ENCODE results near the gene HECW1. TPM values are rescaled to one million over a fixed set of nuclear protein-coding genes. Genes with fewer than 3 reads are reported as not detected.

The HECW1 gene
- total and polyA plus RNA-seq, 2 experiments from 2014 or later, result 11.0 to 21.8 TPM

DNA sequence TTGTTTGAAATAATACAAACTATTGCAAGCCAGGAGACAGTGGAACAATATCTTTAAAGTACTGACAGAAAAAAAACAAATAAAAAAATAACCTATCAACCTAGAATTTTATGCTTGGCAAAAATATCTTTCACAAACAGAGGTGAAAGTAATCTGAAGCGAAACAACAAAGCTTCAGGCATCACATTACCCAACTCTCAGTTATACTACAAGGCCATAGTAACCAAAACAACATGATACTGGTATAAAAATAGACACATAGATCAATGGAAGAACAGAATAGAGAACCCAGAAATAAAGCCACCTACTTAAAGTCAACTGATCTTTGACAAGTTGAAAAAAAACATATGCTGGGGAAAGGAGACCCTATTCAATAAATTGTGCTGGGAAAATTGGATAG, 26.5 kb upstream of the HECW1 start:
- H3K36me3 Mint-ChIP-seq (ENCODE audit: low read depth), result peaks cover 3% of the 10 kb centered on the region; the same call in 1 of the 3 replicates
- peaks cover 4% of the 10 kb centered on the region; the same call in 1 of the 2 replicates for H3K4me1 ChIP-seq (ENCODE audit: insufficient read depth)

More for the DNA sequence above, 26.5 kb upstream of the HECW1 start:
- no peaks in the 10 kb centered on the region for H3K9me3 Mint-ChIP-seq
- no peak for ATAC-seq
- no peaks in the 10 kb centered on the region for H3K27me3 ChIP-seq (ENCODE audit: insufficient read depth)
- no peaks in the 10 kb centered on the region for H4K20me1 ChIP-seq (replicated peaks; ENCODE audit: insufficient read depth)
- H3F3A ChIP-seq (replicated peaks; ENCODE audit: low read depth), result no peaks in the 10 kb centered on the region
- H3K4me2 ChIP-seq, result no peak overlapping the region
- H3K27ac ChIP-seq (ENCODE audit: low read depth), result no peak overlapping the region
- H3K27me3 Mint-ChIP-seq (ENCODE audit: insufficient read depth, low read depth, poor library complexity), result no peaks in the 10 kb centered on the region
- H3K79me2 ChIP-seq (replicated peaks; ENCODE audit: insufficient read depth), result no peaks in the 10 kb centered on the region
- H3K4me3 ChIP-seq, result no peak overlapping the region
- H3K27ac Mint-ChIP-seq, result no peak overlapping the region
- no peak overlapping the region for H3K4me3 Mint-ChIP-seq
- no peak for TF ChIP-seq STAT1 (IDR thresholded peaks at IDR 0.05; ENCODE audit: unreplicated experiment)
- TF ChIP-seq CREB1 (CRISPR knock-in tag; IDR thresholded peaks at IDR 0.05; ENCODE audit: low read depth), result no peak
- TF ChIP-seq EZH2phosphoT487 (IDR thresholded peaks at IDR 0.05; ENCODE audit: unreplicated experiment), result no peak
- TF ChIP-seq, protein P1, sequence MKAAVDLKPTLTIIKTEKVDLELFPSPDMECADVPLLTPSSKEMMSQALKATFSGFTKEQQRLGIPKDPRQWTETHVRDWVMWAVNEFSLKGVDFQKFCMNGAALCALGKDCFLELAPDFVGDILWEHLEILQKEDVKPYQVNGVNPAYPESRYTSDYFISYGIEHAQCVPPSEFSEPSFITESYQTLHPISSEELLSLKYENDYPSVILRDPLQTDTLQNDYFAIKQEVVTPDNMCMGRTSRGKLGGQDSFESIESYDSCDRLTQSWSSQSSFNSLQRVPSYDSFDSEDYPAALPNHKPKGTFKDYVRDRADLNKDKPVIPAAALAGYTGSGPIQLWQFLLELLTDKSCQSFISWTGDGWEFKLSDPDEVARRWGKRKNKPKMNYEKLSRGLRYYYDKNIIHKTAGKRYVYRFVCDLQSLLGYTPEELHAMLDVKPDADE (IDR thresholded peaks at IDR 0.05), result no peak
- no peak for TF ChIP-seq ZNF114 (CRISPR knock-in tag; IDR thresholded peaks at IDR 0.05)
- no peak for TF ChIP-seq POLR2AphosphoS5 (IDR thresholded peaks at IDR 0.05; ENCODE audit: low read depth)
- TF ChIP-seq ZNF331 (CRISPR knock-in tag; IDR thresholded peaks at IDR 0.05; ENCODE audit: low read depth), result no peak
- TF ChIP-seq, protein P2, sequence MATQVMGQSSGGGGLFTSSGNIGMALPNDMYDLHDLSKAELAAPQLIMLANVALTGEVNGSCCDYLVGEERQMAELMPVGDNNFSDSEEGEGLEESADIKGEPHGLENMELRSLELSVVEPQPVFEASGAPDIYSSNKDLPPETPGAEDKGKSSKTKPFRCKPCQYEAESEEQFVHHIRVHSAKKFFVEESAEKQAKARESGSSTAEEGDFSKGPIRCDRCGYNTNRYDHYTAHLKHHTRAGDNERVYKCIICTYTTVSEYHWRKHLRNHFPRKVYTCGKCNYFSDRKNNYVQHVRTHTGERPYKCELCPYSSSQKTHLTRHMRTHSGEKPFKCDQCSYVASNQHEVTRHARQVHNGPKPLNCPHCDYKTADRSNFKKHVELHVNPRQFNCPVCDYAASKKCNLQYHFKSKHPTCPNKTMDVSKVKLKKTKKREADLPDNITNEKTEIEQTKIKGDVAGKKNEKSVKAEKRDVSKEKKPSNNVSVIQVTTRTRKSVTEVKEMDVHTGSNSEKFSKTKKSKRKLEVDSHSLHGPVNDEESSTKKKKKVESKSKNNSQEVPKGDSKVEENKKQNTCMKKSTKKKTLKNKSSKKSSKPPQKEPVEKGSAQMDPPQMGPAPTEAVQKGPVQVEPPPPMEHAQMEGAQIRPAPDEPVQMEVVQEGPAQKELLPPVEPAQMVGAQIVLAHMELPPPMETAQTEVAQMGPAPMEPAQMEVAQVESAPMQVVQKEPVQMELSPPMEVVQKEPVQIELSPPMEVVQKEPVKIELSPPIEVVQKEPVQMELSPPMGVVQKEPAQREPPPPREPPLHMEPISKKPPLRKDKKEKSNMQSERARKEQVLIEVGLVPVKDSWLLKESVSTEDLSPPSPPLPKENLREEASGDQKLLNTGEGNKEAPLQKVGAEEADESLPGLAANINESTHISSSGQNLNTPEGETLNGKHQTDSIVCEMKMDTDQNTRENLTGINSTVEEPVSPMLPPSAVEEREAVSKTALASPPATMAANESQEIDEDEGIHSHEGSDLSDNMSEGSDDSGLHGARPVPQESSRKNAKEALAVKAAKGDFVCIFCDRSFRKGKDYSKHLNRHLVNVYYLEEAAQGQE (IDR thresholded peaks at IDR 0.05; ENCODE audit: unreplicated experiment), result no peak
- TF ChIP-seq EZH2 (IDR thresholded peaks at IDR 0.05; ENCODE audit: low read depth, unreplicated experiment), result no peak
- no peak for TF ChIP-seq JUNB (IDR thresholded peaks at IDR 0.05; ENCODE audit: unreplicated experiment)
- TF ChIP-seq, protein P3, sequence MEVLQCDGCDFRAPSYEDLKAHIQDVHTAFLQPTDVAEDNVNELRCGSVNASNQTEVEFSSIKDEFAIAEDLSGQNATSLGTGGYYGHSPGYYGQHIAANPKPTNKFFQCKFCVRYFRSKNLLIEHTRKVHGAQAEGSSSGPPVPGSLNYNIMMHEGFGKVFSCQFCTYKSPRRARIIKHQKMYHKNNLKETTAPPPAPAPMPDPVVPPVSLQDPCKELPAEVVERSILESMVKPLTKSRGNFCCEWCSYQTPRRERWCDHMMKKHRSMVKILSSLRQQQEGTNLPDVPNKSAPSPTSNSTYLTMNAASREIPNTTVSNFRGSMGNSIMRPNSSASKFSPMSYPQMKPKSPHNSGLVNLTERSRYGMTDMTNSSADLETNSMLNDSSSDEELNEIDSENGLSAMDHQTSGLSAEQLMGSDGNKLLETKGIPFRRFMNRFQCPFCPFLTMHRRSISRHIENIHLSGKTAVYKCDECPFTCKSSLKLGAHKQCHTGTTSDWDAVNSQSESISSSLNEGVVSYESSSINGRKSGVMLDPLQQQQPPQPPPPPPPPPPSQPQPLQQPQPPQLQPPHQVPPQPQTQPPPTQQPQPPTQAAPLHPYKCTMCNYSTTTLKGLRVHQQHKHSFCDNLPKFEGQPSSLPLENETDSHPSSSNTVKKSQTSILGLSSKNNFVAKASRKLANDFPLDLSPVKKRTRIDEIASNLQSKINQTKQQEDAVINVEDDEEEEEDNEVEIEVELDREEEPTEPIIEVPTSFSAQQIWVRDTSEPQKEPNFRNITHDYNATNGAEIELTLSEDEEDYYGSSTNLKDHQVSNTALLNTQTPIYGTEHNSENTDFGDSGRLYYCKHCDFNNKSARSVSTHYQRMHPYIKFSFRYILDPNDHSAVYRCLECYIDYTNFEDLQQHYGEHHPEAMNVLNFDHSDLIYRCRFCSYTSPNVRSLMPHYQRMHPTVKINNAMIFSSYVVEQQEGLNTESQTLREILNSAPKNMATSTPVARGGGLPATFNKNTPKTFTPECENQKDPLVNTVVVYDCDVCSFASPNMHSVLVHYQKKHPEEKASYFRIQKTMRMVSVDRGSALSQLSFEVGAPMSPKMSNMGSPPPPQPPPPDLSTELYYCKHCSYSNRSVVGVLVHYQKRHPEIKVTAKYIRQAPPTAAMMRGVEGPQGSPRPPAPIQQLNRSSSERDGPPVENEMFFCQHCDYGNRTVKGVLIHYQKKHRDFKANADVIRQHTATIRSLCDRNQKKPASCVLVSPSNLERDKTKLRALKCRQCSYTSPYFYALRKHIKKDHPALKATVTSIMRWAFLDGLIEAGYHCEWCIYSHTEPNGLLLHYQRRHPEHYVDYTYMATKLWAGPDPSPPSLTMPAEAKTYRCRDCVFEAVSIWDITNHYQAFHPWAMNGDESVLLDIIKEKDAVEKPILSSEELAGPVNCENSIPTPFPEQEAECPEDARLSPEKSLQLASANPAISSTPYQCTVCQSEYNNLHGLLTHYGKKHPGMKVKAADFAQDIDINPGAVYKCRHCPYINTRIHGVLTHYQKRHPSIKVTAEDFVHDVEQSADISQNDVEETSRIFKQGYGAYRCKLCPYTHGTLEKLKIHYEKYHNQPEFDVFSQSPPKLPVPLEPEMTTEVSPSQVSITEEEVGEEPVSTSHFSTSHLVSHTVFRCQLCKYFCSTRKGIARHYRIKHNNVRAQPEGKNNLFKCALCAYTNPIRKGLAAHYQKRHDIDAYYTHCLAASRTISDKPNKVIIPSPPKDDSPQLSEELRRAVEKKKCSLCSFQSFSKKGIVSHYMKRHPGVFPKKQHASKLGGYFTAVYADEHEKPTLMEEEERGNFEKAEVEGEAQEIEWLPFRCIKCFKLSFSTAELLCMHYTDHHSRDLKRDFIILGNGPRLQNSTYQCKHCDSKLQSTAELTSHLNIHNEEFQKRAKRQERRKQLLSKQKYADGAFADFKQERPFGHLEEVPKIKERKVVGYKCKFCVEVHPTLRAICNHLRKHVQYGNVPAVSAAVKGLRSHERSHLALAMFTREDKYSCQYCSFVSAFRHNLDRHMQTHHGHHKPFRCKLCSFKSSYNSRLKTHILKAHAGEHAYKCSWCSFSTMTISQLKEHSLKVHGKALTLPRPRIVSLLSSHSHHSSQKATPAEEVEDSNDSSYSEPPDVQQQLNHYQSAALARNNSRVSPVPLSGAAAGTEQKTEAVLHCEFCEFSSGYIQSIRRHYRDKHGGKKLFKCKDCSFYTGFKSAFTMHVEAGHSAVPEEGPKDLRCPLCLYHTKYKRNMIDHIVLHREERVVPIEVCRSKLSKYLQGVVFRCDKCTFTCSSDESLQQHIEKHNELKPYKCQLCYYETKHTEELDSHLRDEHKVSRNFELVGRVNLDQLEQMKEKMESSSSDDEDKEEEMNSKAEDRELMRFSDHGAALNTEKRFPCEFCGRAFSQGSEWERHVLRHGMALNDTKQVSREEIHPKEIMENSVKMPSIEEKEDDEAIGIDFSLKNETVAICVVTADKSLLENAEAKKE (CRISPR knock-in tag; IDR thresholded peaks at IDR 0.05), result no peak
- TF ChIP-seq, protein P4, sequence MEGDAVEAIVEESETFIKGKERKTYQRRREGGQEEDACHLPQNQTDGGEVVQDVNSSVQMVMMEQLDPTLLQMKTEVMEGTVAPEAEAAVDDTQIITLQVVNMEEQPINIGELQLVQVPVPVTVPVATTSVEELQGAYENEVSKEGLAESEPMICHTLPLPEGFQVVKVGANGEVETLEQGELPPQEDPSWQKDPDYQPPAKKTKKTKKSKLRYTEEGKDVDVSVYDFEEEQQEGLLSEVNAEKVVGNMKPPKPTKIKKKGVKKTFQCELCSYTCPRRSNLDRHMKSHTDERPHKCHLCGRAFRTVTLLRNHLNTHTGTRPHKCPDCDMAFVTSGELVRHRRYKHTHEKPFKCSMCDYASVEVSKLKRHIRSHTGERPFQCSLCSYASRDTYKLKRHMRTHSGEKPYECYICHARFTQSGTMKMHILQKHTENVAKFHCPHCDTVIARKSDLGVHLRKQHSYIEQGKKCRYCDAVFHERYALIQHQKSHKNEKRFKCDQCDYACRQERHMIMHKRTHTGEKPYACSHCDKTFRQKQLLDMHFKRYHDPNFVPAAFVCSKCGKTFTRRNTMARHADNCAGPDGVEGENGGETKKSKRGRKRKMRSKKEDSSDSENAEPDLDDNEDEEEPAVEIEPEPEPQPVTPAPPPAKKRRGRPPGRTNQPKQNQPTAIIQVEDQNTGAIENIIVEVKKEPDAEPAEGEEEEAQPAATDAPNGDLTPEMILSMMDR (conservative IDR thresholded peaks at IDR 0.05; ENCODE audit: low read depth in 2 of 2), result no peak
- no peak for DNase-seq (ENCODE audit: low spot score)
- no peaks in the 10 kb centered on the region; the same call in 1 of the 2 replicates for H3K9me2 ChIP-seq (ENCODE audit: insufficient read depth)
- H3K36me3 ChIP-seq (ENCODE audit: insufficient read depth), result no peaks in the 10 kb centered on the region
- no peak overlapping the region for H2AFZ ChIP-seq
- peaks cover 5% of the 10 kb centered on the region; the same call in 1 of the 3 replicates for H3K4me1 Mint-ChIP-seq
